ENCODE measurements around the gene CSMD2.
"Not testable (repeated sequence)": the region's sequence is repeated elsewhere in the genome, so short reads cannot be mapped to it uniquely, and the experiment has no call there.

Gene CSMD2

DNA sequence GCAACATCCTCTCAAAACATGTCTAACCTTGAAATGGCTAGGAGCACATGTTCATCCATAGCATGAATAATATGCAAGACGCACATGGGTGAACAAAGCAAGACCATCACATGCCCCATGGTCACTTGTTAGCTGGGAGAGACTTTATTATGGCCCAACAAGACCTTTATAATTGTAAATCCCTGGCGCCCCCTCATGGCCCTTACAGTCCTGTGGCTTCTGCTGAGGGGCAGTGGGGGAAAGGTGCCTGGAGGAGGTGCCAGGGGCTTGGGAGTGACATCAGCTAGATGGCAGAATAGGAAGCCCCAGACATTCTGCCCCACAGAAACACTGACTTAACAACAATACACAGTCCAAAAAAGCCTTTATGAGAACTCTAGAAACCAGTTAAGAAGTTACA, 51.7 kb downstream of the CSMD2 start:
- H3K4me3 ChIP-seq (ENCODE audit: low read depth, low read length), result no peak overlapping the region
- TF ChIP-seq, protein P1, sequence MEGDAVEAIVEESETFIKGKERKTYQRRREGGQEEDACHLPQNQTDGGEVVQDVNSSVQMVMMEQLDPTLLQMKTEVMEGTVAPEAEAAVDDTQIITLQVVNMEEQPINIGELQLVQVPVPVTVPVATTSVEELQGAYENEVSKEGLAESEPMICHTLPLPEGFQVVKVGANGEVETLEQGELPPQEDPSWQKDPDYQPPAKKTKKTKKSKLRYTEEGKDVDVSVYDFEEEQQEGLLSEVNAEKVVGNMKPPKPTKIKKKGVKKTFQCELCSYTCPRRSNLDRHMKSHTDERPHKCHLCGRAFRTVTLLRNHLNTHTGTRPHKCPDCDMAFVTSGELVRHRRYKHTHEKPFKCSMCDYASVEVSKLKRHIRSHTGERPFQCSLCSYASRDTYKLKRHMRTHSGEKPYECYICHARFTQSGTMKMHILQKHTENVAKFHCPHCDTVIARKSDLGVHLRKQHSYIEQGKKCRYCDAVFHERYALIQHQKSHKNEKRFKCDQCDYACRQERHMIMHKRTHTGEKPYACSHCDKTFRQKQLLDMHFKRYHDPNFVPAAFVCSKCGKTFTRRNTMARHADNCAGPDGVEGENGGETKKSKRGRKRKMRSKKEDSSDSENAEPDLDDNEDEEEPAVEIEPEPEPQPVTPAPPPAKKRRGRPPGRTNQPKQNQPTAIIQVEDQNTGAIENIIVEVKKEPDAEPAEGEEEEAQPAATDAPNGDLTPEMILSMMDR (IDR thresholded peaks at IDR 0.05; ENCODE audit: borderline replicate concordance, insufficient read depth, low read depth, low read length), result no peak

DNA sequence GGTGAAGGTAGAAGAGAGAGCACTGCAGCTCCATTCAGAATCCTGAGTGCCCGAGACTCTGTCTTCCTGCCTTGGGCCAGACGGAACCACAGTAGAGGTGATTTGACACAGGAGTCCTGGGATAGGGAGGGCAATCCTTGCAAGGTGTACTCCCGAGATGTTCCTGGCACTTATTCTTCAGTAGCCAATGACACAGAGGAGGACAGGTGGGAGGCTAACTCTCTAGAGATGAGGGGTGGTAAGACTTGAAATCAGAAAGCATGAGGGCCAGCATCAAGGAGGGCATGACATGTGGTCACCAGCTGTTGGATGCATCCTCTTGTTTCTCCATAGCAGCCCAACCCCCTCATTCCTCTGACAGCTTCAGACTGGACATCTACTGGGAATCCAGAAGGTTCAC, 56.3 kb downstream of the CSMD2 start:
- no peak overlapping the region for H3K4me3 ChIP-seq (ENCODE audit: low read depth, low read length)
- TF ChIP-seq, protein P1 (IDR thresholded peaks at IDR 0.05; ENCODE audit: borderline replicate concordance, insufficient read depth, low read depth, low read length), result no peak

- TF ChIP-seq, protein P1 (IDR thresholded peaks at IDR 0.05; ENCODE audit: borderline replicate concordance, insufficient read depth, low read depth, low read length), result no peak
Measured at GRCh38 chr1:34108269-34108668, 56.8 kb downstream of the CSMD2 start.

DNA sequence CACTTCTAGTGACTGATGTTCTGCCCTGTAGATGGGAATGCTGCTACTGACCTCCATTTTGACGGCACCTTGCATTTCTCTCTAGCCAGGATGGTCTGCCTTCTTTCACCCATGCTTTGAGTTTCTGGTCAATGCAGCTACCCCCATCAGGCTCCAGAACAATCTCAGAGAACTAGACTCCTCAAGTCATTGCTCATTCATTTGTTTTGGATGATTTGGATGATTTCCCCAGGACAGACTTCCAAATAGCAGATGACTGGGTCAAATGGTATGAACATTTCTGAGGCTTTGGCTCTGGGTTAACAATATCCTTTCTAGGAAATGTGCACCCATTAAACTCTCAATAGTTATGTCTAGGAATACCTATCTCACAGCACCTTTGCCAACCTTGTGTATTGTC, 63.9 kb downstream of the CSMD2 start:
- TF ChIP-seq, protein P1 (IDR thresholded peaks at IDR 0.05; ENCODE audit: borderline replicate concordance, insufficient read depth, low read depth, low read length), result no peak
- H3K4me3 ChIP-seq (ENCODE audit: low read depth, low read length), result no peak overlapping the region

More at GRCh38 chr1:34108269-34108668, 56.8 kb downstream of the CSMD2 start:
- H3K4me3 ChIP-seq (ENCODE audit: low read depth, low read length), result no peak overlapping the region

DNA sequence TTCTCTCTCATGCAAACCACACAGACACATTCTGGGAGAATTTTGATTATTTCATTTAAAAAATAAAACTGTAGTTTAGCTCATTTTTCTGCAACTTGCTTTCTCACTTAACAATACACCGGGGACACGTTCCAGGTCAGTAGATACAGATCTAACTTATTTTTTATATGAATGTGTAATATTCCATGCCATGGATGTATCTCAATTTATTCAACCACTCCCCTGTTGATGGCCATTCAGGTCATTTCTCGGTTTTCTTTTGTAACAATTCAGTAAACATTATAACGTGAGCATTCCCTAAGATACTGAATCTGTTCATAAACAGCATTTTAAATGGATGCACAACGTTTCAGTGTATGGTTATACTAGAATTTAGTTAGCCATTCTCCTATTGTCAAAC, 64.7 kb downstream of the CSMD2 start:
- TF ChIP-seq, protein P1 (IDR thresholded peaks at IDR 0.05; ENCODE audit: borderline replicate concordance, insufficient read depth, low read depth, low read length), result no peak
- no peak overlapping the region for H3K4me3 ChIP-seq (ENCODE audit: low read depth, low read length)

DNA sequence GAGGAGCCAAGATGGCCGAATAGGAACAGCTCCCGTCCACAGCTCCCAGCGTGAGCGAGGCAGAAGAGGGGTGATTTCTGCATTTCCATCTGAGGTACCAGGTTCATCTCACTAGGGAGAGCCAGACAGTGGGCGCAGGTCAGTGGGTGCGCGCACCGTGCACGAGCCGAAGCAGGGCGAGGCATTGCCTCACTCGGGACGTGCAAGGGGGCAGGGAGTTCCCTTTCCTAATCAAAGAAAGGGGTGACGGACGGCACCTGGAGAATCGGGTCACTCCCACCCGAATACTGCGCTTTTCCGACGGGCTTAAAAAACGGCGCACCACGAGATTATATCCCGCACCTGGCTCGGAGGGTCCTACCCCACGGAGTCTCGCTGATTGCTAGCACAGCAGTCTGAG, 72.6 kb downstream of the CSMD2 start:
- H3K4me3 ChIP-seq (ENCODE audit: low read depth, low read length), result not testable (repeated sequence)

- no peak overlapping the region for H3K4me3 ChIP-seq (ENCODE audit: low read depth, low read length)
- TF ChIP-seq, protein P1 (IDR thresholded peaks at IDR 0.05; ENCODE audit: borderline replicate concordance, insufficient read depth, low read depth, low read length), result no peak
Measured at GRCh38 chr1:34089731-34090130, 75.3 kb downstream of the CSMD2 start.

DNA sequence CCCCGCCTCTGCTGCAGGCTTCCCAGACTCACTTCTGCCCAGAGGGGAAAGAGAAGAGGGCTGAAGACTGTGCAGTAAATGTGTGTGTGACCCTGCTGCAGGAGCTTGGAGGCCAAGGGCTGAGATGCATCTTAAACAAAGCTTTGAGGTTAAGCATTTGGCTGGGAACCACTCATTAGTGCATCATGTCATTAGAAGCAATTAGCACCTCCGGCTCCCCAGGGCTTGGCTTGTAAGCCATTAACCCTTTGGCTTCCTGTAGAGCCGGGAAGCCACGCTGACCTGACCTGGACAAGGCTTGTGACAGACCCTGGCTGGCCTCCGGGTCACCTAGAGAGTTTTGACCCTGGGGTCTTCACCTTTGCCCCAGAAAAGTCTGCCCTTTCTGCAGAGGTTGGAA, 77.0 kb downstream of the CSMD2 start:
- TF ChIP-seq, protein P1 (IDR thresholded peaks at IDR 0.05; ENCODE audit: borderline replicate concordance, insufficient read depth, low read depth, low read length), result no peak

More for the DNA sequence above, 77.0 kb downstream of the CSMD2 start:
- no peak overlapping the region for H3K4me3 ChIP-seq (ENCODE audit: low read depth, low read length)

All from GM12875 (cell line).